Uterus (tissue), 4 donors: Measurements from ENCODE around the gene ITLN2. TPM values are rescaled to one million over a fixed set of nuclear protein-coding genes. Genes with fewer than 3 reads are reported as not detected.
"Not testable (repeated sequence)": the region's sequence is repeated elsewhere in the genome, so short reads cannot be mapped to it uniquely, and the experiment has no call there.

ENCODE experiments used
- DNase-seq, 2 donors: peaks; one replicate each; pipeline ENCODE4 v3.0.0-alpha.2; 2019 to 2020
- H3K27ac ChIP-seq, 2 donors: fragments of 200-600 bp; sonication (generic); 1 replicate in 1 of 2; 2 replicates in 1 of 2; pipeline ENCODE4 v1.5.1; 2016 to 2018
- H3K27me3 ChIP-seq, 2 donors: fragments of 200-600 bp; sonication (generic); one replicate each; pipeline ENCODE4 v1.5.1; 2018 to 2019; ENCODE audit warnings: control low read depth in 1 of 2
- H3K36me3 ChIP-seq, 2 donors: fragments of 200-600 bp; sonication (generic); one replicate each; pipeline ENCODE4 v1.5.1; 2019; ENCODE audit warnings: control low read depth in 1 of 2
- H3K4me1 ChIP-seq, 2 donors: fragments of 200-600 bp; sonication (generic); one replicate each; pipeline ENCODE4 v1.5.1; 2018 to 2019; ENCODE audit warnings: control low read depth in 1 of 2
- H3K4me3 ChIP-seq, 2 donors: fragments of 200-600 bp; sonication (generic); 1 replicate in 1 of 2; 2 replicates in 1 of 2; pipeline ENCODE4 v1.5.1; 2018 to 2019; ENCODE audit warnings: mild to moderate bottlenecking in 1 of 2
- H3K9me3 ChIP-seq, 2 donors: fragments of 200-600 bp; sonication (generic); one replicate each; pipeline ENCODE4 v1.5.1; 2019; ENCODE audit warnings: control low read depth in 1 of 2
- POLR2A ChIP-seq, 2 donors: fragments of 450-650 bp; IDR thresholded peaks; one replicate each; pipeline ENCODE4 v1.6.1; 2016; ENCODE audit warnings: antibody characterized with exemption in 2 of 2, mild to moderate bottlenecking in 1 of 2, moderate library complexity in 1 of 2
- intact Hi-C: fragments of 100-400 bp; cut with DNase I; formaldehyde crosslinking; loops from one replicate; pipeline ENCODE4 v1.15.1; 2023; ENCODE audit warnings: low total_unique reads
- total RNA-seq, 4 donors: library from RNA; depleted of rRNA in 3 of 4; stranded (reverse); fragments of >200 nt in 3 of 4; gene quantifications; one replicate each; pipeline versions ENCODE4 v1.1.0 to v1.2.4, GENCODE V29; 2014 to 2023
- TF ChIP-seq, protein P1 (sequence below), 4 experiments: fragments of 200-600 bp in 2 of 4; fragments of 450-650 bp in 2 of 4; sonication (generic) in 2 of 4; IDR thresholded peaks; one replicate each; pipeline ENCODE4 v1.5.1; 2016 to 2019; ENCODE audit warnings: antibody characterized with exemption in 4 of 4, mild to moderate bottlenecking in 2 of 4, moderate library complexity in 1 of 4
- donor health status: DM: yes; HTN: yes; CAD: no.

The ITLN2 gene
- total RNA-seq, 4 donors from 2014 or later = not detected

DNA sequence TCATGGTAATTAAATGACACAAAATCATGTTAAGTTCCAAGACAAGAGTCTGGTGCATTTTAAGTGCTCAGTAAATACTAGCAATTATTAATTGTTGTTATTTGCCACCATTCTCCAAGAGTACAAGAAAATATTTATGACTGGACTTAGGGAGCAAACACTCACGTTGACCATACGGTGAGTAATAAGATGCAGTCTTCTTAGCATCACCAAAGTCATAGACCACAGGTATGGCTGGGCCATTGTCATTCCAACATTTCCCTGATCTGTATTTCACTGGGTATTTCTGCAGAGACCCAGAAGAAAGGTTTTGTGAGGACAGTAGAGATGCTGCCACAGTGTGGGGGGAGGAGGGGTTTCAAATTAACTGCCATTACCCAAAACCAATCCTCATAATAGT is 4.7 kb downstream of the ITLN2 start:
- intact Hi-C loops = no loop called here
- DNase-seq = no peak
- H3K4me3 ChIP-seq = no peak overlapping the region
- no peak overlapping the region for H3K27ac ChIP-seq
- TF ChIP-seq POLR2A (IDR thresholded peaks at IDR 0.05) = no peak
- TF ChIP-seq, protein P1, sequence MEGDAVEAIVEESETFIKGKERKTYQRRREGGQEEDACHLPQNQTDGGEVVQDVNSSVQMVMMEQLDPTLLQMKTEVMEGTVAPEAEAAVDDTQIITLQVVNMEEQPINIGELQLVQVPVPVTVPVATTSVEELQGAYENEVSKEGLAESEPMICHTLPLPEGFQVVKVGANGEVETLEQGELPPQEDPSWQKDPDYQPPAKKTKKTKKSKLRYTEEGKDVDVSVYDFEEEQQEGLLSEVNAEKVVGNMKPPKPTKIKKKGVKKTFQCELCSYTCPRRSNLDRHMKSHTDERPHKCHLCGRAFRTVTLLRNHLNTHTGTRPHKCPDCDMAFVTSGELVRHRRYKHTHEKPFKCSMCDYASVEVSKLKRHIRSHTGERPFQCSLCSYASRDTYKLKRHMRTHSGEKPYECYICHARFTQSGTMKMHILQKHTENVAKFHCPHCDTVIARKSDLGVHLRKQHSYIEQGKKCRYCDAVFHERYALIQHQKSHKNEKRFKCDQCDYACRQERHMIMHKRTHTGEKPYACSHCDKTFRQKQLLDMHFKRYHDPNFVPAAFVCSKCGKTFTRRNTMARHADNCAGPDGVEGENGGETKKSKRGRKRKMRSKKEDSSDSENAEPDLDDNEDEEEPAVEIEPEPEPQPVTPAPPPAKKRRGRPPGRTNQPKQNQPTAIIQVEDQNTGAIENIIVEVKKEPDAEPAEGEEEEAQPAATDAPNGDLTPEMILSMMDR (IDR thresholded peaks at IDR 0.05) = no peak
- H3K27me3 ChIP-seq = no peaks in the 10 kb centered on the region
- no peaks in the 10 kb centered on the region for H3K9me3 ChIP-seq
- H3K36me3 ChIP-seq = no peaks in the 10 kb centered on the region
- H3K4me1 ChIP-seq = no peaks in the 10 kb centered on the region

DNA sequence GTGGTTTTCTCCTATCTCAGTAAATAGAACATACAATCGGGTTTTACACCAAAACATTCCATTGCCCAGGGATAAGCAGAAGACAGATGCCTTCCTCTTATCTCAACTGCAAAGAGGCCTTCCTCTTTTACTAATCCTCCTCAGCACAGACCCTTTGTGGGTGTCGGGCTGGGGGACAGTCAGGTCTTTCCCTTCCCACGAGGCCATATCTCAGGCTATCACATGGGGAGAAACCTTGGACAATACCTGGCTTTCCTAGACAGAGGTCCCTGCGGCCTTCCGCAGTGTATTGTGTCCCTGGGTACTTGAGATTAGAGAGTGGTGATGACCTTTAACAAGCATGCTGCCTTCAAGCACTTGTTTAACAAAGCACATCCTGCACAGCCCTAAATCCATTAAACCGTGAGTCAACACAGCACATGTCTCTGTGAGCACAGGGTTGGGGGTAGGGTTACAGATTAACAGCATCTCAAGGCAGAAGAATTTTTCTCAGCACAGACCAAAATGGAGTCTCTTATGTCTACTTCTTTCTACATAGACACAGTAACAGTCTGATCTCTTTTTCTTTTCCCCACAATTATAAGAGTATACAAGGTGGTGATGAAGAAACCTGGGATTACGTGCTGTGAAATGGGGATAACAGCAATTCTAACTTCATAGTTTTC is 5.3 kb downstream of the ITLN2 start:
- DNase-seq, H3K27me3 ChIP-seq, H3K4me1 ChIP-seq, intact Hi-C loops, H3K36me3 ChIP-seq, H3K4me3 ChIP-seq, H3K27ac ChIP-seq, H3K9me3 ChIP-seq: not testable (repeated sequence)

DNA sequence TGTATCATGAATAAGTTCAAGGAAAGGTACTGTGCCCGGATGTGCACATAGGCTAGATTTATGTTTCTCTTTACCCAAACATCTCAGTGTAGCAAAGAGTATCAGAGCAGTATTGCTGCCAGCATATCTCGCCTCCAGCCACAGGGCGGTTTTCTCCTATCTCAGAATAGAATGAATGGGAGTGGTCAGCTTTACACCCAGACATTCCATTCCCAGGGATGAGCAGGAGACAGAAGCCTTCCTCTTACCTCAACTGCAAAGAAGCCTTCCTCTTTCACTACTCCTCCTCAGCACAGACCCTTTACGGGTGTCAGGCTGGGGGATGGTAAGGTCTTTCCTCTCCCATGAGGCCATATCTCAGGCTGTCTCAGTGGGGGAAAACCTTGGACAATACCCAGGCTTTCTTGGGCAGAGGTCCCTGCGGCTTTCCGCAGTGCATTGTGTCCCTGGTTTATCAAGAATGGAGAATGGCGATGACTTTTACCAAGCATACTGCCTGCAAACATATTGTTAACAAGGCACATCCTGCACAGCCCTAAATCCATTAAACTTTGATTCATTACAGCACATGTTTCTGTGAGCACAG is 7.3 kb downstream of the ITLN2 start:
- DNase-seq, H3K4me1 ChIP-seq, H3K27ac ChIP-seq, H3K27me3 ChIP-seq, H3K9me3 ChIP-seq, intact Hi-C loops, H3K4me3 ChIP-seq, H3K36me3 ChIP-seq: not testable (repeated sequence)

DNA sequence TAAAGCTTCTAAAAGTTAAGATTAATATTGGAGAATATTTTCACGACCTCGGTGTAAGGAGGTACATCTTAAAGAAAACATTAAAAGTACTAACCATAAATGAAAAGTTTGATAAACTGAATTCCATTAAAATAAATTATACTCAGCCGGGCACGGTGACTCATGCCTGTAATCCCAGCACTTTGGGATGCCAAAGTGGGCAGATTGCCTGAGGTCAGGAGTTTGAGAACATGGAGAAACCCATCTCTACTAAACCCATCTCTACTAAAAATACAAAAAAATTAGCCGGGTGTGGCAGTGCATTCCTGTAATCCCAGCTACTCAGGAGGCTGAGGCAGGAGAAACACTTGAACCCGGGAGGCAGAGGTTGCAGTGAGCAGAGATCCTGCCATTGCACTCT is 8.7 kb downstream of the ITLN2 start:
- intact Hi-C loops, H3K4me1 ChIP-seq, H3K27ac ChIP-seq, DNase-seq, H3K27me3 ChIP-seq, H3K9me3 ChIP-seq, H3K36me3 ChIP-seq, H3K4me3 ChIP-seq: not testable (repeated sequence)

DNA sequence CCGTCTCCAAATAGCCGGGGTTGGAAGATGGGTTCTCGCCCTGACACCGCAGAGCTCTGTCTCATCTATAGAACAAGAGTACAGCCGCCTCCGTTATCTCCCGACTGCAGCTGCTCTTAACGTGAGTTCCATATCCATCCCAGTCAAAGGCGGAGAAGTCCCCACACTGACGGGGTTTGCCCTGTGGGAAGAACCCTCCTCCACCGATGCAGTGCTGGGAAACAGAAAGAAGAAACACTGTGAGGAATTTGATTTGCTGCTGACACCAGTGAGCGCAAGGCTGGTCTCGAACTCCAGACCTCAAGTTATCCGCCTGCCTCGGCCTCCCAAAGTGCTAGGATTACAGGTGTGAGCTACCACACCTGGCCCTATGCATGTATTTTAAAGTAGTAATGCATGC is 9.5 kb downstream of the ITLN2 start:
- no peaks in the 10 kb centered on the region for H3K4me1 ChIP-seq
- H3K27me3 ChIP-seq = no peaks in the 10 kb centered on the region
- H3K27ac ChIP-seq = no peak overlapping the region
- no peaks in the 10 kb centered on the region for H3K36me3 ChIP-seq
- intact Hi-C loops = no loop called here
- no peak overlapping the region for H3K4me3 ChIP-seq
- TF ChIP-seq, protein P1 (IDR thresholded peaks at IDR 0.05) = no peak
- TF ChIP-seq POLR2A (IDR thresholded peaks at IDR 0.05) = no peak
- H3K9me3 ChIP-seq = no peaks in the 10 kb centered on the region
- no peak for DNase-seq

DNA sequence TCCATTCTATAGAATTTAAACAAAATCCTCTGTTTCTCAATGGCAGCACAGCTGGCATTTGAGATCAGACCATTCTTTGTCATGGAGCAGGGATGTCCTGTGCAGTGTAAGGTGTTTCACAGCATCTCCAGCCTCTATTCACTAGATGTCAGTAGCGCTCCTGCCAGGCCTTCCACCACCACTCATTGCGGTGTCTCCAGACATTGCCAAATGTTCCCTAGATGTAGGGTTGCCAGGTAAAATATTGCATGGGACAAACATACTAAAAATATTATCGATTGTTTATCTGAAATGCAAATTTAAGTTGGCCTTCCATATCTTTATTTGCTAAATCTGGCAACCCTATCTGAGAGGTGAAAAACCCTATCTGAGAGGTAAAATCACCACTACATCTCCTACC is 11.7 kb downstream of the ITLN2 start:
- DNase-seq = no peak
- H3K27me3 ChIP-seq = no peaks in the 10 kb centered on the region
- no peaks in the 10 kb centered on the region for H3K4me1 ChIP-seq
- no peak for TF ChIP-seq POLR2A (IDR thresholded peaks at IDR 0.05)
- TF ChIP-seq, protein P1 (IDR thresholded peaks at IDR 0.05) = no peak
- no peaks in the 10 kb centered on the region for H3K36me3 ChIP-seq
- no peak overlapping the region for H3K4me3 ChIP-seq
- intact Hi-C loops = no loop called here
- H3K9me3 ChIP-seq = no peaks in the 10 kb centered on the region
- H3K27ac ChIP-seq = no peak overlapping the region

DNA sequence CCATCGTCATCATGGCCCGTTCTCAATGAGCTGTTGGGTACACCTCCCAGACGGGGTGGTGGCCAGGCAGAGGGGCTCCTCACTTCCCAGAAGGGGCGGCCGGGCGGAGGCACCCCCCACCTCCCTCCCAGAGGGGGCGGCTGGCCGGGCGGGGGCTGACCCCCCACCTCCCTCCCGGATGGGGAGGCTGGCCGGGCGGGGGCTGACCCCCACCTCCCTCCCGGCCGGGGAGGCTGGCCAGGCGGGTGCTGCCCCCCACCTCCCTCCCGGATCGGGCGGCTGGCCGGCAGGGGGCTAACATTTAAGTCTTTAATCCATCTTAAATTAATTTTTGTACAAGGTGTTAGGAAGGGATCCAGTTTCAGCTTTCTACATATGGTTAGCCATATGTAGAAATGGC is 17.9 kb downstream of the ITLN2 start:
- H3K27ac ChIP-seq, H3K4me1 ChIP-seq, H3K9me3 ChIP-seq, H3K4me3 ChIP-seq, intact Hi-C loops, H3K36me3 ChIP-seq, H3K27me3 ChIP-seq, DNase-seq: not testable (repeated sequence)
